Cardiac septum (tissue), 1 donor: ENCODE results near the gene FAM20B. TPM values are rescaled to one million over a fixed set of nuclear protein-coding genes. Genes with fewer than 3 reads are reported as not detected.

Experiments used
- DNase-seq: peaks from one replicate; pipeline ENCODE4 v3.0.0-alpha.2; 2020; ENCODE audit warnings: low spot score
- intact Hi-C: fragments of 100-400 bp; cut with DNase I; formaldehyde crosslinking; loops from one replicate; pipeline ENCODE4 v1.14.0; 2022
- total RNA-seq: library from RNA; stranded (reverse); fragmentation: NEBNext Ultra II Directional; extraction: Animal tissue kit (Norgen Biotek cat#: 25700); gene quantifications from one replicate; pipeline ENCODE4 v1.2.1, GENCODE V29; 2021
- donor health status: DM: no; HTN: no; CAD: no.

The FAM20B gene
- total RNA-seq, 1 donor from 2014 or later = 54.6 TPM

DNA sequence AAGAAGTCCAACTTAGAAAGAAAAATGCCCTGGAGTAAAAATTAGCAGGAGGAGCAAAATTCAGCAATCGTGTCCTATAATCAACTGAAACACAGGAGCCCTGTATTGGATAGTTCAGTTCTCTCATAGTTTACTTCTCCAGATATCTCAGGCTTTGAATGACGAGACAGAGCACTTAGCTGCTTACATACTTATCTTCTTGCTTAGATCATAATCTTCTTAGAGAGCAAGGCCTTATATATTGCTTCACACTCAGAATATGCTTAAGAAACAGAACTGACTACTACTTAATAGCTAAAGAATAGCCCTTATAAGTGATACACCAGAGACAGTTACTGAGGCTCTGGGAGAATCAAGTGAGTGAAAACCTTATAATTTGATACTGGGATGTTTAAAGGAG lies 95.0 kb downstream of the FAM20B start:
- DNase-seq = no peak
- intact Hi-C loops = loop anchor here (1.0 to 2.0 kb wide), 2 partner anchors 42 to 74 kb away; no protein-coding TSS in a partner anchor

- DNase-seq = no peak
- intact Hi-C loops = loop anchor here (1.0 to 2.0 kb wide), 2 partner anchors 43 to 73 kb away; no protein-coding TSS in a partner anchor
Measured at GRCh38 chr1:179121159-179121938, 95.7 kb downstream of the FAM20B start.

DNA sequence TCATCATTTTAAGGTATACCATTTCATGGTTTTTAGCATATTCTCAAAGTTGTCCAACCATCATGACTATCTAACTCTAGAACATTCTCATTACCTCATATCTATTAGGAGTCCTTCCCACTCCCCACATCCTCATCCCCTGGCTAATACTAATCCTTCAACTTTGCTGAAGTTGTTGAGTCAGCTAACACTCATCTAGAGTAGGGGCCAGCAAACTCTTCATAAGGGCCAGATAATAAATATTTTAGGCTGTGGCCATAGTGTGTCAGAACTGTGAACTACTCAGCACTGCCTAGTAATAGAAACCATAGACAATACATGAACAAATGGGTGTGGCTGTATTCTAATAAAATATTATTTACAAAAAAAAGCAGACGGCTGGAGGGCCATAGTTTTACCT lies 99.2 kb downstream of the FAM20B start:
- intact Hi-C loops = no loop called here
- DNase-seq = no peak

Other genes with a start within 250 kb of the FAM20B start
- 15.1 TPM for gene ANGPTL1, start 154.8 kb upstream of the FAM20B start, total RNA-seq
- gene TOR3A, start 56.2 kb downstream of the FAM20B start, total RNA-seq = 8.7 TPM
- gene ABL2, start 203.8 kb downstream of the FAM20B start, total RNA-seq = 14.1 TPM